Calu3 (cell line): ENCODE results near the gene ZNF467. TPM values are rescaled to one million over a fixed set of nuclear protein-coding genes. Genes with fewer than 3 reads are reported as not detected.

Source experiments
- BruUV-seq: library from RNA; stranded (reverse); fragments of 400-500 nt; replicated peaks from 2 replicates; lab custom pipeline; 2021; lab: Mats Ljungman, UMichigan
- CTCF ChIA-PET: fragments of 300-600 bp; sonication (Branson Sonifier 250); formaldehyde crosslinking; loops from one replicate; lab custom pipeline; 2022; ENCODE audit warnings: antibody characterized with exemption; lab: Charles Lee
- DNase-seq: peaks from one replicate; pipeline ENCODE4 v3.0.0; 2022
- H3K27ac Mint-ChIP-seq: one replicate; pipeline ENCODE4 v1.8.0; 2022; ENCODE audit warnings: mixed read lengths; ENCODE audit not compliant: unreplicated experiment
- H3K27me3 Mint-ChIP-seq: one replicate; pipeline ENCODE4 v1.8.0; 2022; ENCODE audit warnings: mixed read lengths; ENCODE audit not compliant: unreplicated experiment
- H3K36me3 Mint-ChIP-seq: one replicate; pipeline ENCODE4 v1.8.0; 2022; ENCODE audit warnings: mild to moderate bottlenecking, moderate library complexity, mixed read lengths; ENCODE audit not compliant: insufficient read depth, unreplicated experiment
- H3K4me1 Mint-ChIP-seq: one replicate; pipeline ENCODE4 v1.8.0; 2022; ENCODE audit warnings: mild to moderate bottlenecking, low read depth, mixed read lengths; ENCODE audit not compliant: unreplicated experiment
- H3K4me3 Mint-ChIP-seq: one replicate; pipeline ENCODE4 v1.8.0; 2022; ENCODE audit warnings: mild to moderate bottlenecking, low read depth, moderate library complexity, mixed read lengths; ENCODE audit not compliant: unreplicated experiment
- H3K9me3 Mint-ChIP-seq: one replicate; pipeline ENCODE4 v1.8.0; 2022; ENCODE audit warnings: low read depth, mixed read lengths; ENCODE audit not compliant: unreplicated experiment
- intact Hi-C: fragments of 100-400 bp; cut with micrococcal nuclease; formaldehyde crosslinking; loops from one replicate; pipeline ENCODE4 v1.10.0; 2022; ENCODE audit not compliant: unreplicated experiment
- total RNA-seq: library from RNA; stranded (reverse); gene quantifications from 2 replicates; pipeline ENCODE4 v1.2.3, GENCODE V29; 2022
- TF ChIP-seq, protein P1 (sequence below): fragments of 200-600 bp; IDR thresholded peaks from one replicate; pipeline ENCODE4 v1.8.0; 2022; ENCODE audit warnings: antibody characterized with exemption; ENCODE audit not compliant: unreplicated experiment

ZNF467 gene
- total RNA-seq, 1 experiment from 2014 or later: 0.54 TPM

DNA sequence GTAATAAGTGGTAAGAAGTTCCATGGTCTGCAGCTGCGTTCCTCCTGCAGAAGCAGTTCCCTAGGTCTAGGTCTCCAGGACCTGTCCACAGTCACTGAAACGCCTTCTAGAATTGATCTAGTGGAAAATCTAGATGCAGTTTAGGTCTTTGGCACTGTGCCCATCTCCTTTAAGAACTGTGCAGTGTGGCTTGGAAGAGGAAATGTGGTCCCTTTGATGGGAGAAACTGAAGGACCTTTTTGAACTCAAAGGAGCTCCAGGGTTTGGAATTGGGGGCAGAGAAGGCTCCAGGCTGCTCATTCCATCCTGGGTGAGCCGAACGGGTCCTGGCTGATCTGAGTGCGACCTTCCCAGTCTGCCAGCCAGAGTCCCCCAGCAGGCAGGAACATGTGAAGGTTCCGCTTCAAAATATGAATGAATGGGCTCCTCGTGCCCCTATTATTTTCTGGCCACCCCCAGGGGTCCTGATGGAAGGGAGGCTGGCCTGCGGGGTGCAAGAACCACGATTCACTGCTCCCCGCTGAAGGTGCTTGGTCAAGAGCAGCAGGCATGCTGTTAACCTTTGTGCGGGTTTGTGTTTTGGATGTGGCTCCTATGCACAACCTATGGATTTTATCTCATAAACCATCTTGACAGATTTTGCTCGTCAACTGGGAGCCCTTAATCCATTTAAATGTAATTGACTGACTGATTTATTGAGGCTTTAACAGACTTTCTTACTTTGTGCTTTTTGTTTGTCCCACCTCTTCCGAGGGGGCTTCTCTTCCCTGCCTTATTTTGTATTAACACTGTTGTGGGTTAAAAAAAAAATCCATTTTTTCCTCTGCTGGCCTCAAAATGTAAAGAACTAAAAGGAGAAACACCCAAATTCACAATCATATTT, 36.7 kb downstream of the ZNF467 start:
- BruUV-seq: no TSS peak
- CTCF ChIA-PET: interaction anchor here (1.0 kb wide), 1 partner anchor 74 kb away, joined by 3 read pairs; no protein-coding TSS in a partner anchor

GRCh38 chr7:149735779-149736477, 37.5 kb downstream of the ZNF467 start:
- H3K27ac Mint-ChIP-seq: no peak overlapping the region
- H3K4me1 Mint-ChIP-seq: no peaks in the 10 kb centered on the region
- no peak for DNase-seq
- CTCF ChIA-PET: interaction anchor here (1.0 kb wide), 1 partner anchor 73 kb away, joined by 3 read pairs; no protein-coding TSS in a partner anchor
- TF ChIP-seq, protein P1, sequence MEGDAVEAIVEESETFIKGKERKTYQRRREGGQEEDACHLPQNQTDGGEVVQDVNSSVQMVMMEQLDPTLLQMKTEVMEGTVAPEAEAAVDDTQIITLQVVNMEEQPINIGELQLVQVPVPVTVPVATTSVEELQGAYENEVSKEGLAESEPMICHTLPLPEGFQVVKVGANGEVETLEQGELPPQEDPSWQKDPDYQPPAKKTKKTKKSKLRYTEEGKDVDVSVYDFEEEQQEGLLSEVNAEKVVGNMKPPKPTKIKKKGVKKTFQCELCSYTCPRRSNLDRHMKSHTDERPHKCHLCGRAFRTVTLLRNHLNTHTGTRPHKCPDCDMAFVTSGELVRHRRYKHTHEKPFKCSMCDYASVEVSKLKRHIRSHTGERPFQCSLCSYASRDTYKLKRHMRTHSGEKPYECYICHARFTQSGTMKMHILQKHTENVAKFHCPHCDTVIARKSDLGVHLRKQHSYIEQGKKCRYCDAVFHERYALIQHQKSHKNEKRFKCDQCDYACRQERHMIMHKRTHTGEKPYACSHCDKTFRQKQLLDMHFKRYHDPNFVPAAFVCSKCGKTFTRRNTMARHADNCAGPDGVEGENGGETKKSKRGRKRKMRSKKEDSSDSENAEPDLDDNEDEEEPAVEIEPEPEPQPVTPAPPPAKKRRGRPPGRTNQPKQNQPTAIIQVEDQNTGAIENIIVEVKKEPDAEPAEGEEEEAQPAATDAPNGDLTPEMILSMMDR: no peak
- H3K27me3 Mint-ChIP-seq: no peaks in the 10 kb centered on the region
- intact Hi-C loops: no loop called here
- BruUV-seq: no TSS peak
- no peaks in the 10 kb centered on the region for H3K9me3 Mint-ChIP-seq
- peaks cover 8% of the 10 kb centered on the region for H3K36me3 Mint-ChIP-seq
- H3K4me3 Mint-ChIP-seq: no peak overlapping the region

More for the DNA sequence above, 36.7 kb downstream of the ZNF467 start:
- no peaks in the 10 kb centered on the region for H3K4me1 Mint-ChIP-seq
- H3K36me3 Mint-ChIP-seq: peaks cover 6% of the 10 kb centered on the region
- TF ChIP-seq, protein P1: no peak
- H3K9me3 Mint-ChIP-seq: no peaks in the 10 kb centered on the region
- no peak overlapping the region for H3K4me3 Mint-ChIP-seq
- intact Hi-C loops: no loop called here
- DNase-seq: no peak
- H3K27me3 Mint-ChIP-seq: no peaks in the 10 kb centered on the region
- H3K27ac Mint-ChIP-seq: no peak overlapping the region

- DNase-seq: no peak
- BruUV-seq: no TSS peak
- Mint-ChIP-seq H3K4me3 (no peak overlapping the region), H3K4me1 (no peaks in the 10 kb centered on the region), H3K9me3 (no peaks in the 10 kb centered on the region), H3K27me3 (no peaks in the 10 kb centered on the region), H3K27ac (no peak overlapping the region), H3K36me3 (peaks cover 10% of the 10 kb centered on the region)
- CTCF ChIA-PET: interaction anchor here (1.1 kb wide), 1 partner anchor 73 kb away, joined by 3 read pairs; no protein-coding TSS in a partner anchor
- TF ChIP-seq, protein P1: no peak
- intact Hi-C loops: no loop called here
Observed at GRCh38 chr7:149735181-149735602, 38.2 kb downstream of the ZNF467 start.

DNA sequence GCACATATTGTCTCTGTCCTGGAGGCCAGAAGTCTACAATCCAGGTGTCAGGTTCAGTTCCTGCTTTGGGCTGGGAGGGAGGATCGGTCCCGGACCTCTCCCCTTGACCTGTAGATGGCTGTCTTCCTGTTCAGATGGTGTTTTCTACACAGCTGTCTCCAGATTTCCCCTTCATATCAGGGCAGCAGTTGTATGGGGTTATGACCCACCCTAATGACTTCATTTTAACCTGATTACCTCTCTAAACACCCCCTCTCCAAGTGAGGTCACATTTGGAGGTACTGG, 38.7 kb downstream of the ZNF467 start:
- Mint-ChIP-seq H3K27me3 (no peaks in the 10 kb centered on the region), H3K9me3 (no peaks in the 10 kb centered on the region), H3K36me3 (peaks cover 10% of the 10 kb centered on the region), H3K4me1 (no peaks in the 10 kb centered on the region), H3K27ac (no peak overlapping the region), H3K4me3 (no peak overlapping the region)
- TF ChIP-seq, protein P1: no peak
- intact Hi-C loops: no loop called here
- no TSS peak for BruUV-seq
- no peak for DNase-seq
- CTCF ChIA-PET: interaction anchor here (1.1 kb wide), 1 partner anchor 72 kb away, joined by 3 read pairs; no protein-coding TSS in a partner anchor
